Measurements from ENCODE around the gene GCK.
A peak's percentile ranks its signal among the peaks of the same experiment; 100 is the strongest.
"Not testable (repeated sequence)": the region's sequence is repeated elsewhere in the genome, so short reads cannot be mapped to it uniquely, and the experiment has no call there.

Gene GCK

DNA sequence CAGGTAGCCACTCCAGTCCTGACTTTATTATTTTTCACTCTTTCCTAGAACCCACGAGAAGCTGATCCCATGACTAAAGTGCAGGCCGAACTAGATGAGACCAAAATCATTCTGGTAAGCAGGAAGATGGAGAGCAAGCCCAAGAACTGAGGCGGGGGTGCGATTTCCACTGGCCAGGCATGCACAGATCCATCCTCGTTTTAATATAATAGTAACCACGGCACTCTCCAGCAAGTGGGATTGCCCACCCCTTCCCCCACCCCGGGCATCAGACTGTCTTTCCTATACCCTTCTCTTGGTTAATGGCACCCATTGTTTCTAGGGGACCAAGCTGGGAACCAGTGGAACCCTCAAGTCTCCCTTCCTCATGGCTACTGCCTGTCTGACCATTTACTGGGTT lies 18.8 kb upstream of the GCK start:
- Histone ChIP-seq H3K27me3 (ENCODE audit: insufficient read depth, low read length) (no peaks in the 10 kb centered on the region), H3K4me3 (ENCODE audit: low read length) (no peak overlapping the region), H3K9me3 (ENCODE audit: low read length) (no peaks in the 10 kb centered on the region), H3K36me3 (ENCODE audit: insufficient read depth, low read length) (peaks cover 81% of the 10 kb centered on the region), H2AFZ (ENCODE audit: low read depth, low read length) (no peak overlapping the region), H3K4me1 (ENCODE audit: insufficient read depth, low read length) (no peaks in the 10 kb centered on the region)

DNA sequence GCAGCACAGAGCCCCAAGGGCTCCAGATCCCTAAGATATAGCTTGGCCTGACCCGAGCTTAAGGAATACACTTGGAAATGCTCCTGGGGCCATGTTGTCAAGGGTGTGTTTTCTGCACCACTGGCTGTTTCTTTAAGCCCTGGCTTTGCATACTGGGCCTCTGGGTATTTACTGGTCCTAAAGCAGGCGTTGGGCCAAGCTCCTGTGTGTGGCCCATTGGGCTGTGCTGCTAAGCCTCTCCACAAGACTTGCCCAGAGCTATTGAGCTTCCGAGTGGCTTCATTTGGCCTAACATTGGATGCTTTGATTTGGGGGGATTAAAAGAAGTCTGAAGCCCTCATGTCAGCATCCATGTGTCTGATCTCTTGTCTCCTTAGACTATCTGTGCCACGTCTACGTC lies 16.8 kb upstream of the GCK start:
- peaks cover 12% of the 10 kb centered on the region for H3K4me1 ChIP-seq (ENCODE audit: insufficient read depth, low read length)
- H3K27me3 ChIP-seq (ENCODE audit: insufficient read depth, low read length): no peaks in the 10 kb centered on the region
- no peak overlapping the region for H2AFZ ChIP-seq (ENCODE audit: low read depth, low read length)
- H3K9me3 ChIP-seq (ENCODE audit: low read length): no peaks in the 10 kb centered on the region
- no peak overlapping the region for H3K4me3 ChIP-seq (ENCODE audit: low read length)
- peaks cover 66% of the 10 kb centered on the region for H3K36me3 ChIP-seq (ENCODE audit: insufficient read depth, low read length)

DNA sequence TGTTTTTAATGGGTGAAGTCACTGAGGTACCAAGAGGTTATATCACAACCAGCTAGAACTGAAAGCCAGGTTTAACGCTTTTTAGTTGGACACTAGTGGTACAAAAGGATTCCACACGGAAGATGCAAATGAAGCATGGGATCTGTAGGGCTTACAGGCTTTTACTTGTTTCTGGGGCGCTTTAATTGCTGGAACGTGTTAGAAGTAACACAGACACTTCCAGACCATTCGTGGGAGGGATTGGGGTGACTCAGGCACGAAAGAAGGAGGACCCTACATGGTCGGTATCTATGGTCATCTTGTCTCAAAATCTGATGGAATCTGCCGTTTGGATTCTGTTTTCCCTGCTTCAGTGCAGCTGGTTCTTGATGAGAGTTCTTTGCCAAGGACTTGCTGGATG lies 12.6 kb upstream of the GCK start:
- H3K27me3 ChIP-seq (ENCODE audit: insufficient read depth, low read length): no peaks in the 10 kb centered on the region
- no peaks in the 10 kb centered on the region for H3K9me3 ChIP-seq (ENCODE audit: low read length)
- H3K4me1 ChIP-seq (ENCODE audit: insufficient read depth, low read length): peaks cover 12% of the 10 kb centered on the region
- peak overlapping the region; percentile 81 for H3K4me3 ChIP-seq (ENCODE audit: low read length)
- H2AFZ ChIP-seq (ENCODE audit: low read depth, low read length): no peak overlapping the region
- H3K36me3 ChIP-seq (ENCODE audit: insufficient read depth, low read length): peaks cover 29% of the 10 kb centered on the region

GRCh38 chr7:44200699-44201461 lies 11.6 kb upstream of the GCK start, which contains the start of gene YKT6:
Gene YKT6 (plus strand): TSS chr7:44200978. CDS start chr7:44201136, 158 bp downstream.
- peak within 1 kb of the TSS; percentile 81 for H3K4me3 ChIP-seq (ENCODE audit: low read length)
- H3K36me3 ChIP-seq (ENCODE audit: insufficient read depth, low read length): peaks cover 20% of the 10 kb centered on the region
- H2AFZ ChIP-seq (ENCODE audit: low read depth, low read length): no peak within 1 kb of the TSS
- no peaks in the 10 kb centered on the region for H3K9me3 ChIP-seq (ENCODE audit: low read length)
- no peaks in the 10 kb centered on the region for H3K27me3 ChIP-seq (ENCODE audit: insufficient read depth, low read length)
- H3K4me1 ChIP-seq (ENCODE audit: insufficient read depth, low read length): peaks cover 12% of the 10 kb centered on the region

DNA sequence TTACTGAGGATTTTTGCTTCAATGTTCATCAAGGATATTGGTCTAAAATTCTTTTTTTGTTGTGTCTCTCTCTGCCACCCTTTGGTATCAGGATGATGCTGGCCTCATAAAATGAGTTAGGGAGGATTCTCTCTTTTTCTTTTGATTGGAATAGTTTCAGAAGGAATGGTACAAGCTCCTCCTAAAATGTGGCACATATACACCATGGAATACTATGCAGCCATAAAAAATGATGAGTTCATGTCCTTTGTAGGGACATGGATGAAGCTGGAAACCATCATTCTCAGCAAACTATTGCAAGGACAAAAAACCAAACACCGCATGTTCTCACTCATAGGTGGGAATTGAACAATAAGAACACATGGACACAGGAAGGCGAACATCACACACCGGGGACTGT lies 10.9 kb upstream of the GCK start:
- H3K4me3 ChIP-seq (ENCODE audit: low read length): not testable (repeated sequence)

GRCh38 chr7:44197474-44197873 lies 8.2 kb upstream of the GCK start:
- Histone ChIP-seq H2AFZ (ENCODE audit: low read depth, low read length) (no peak overlapping the region), H3K4me1 (ENCODE audit: insufficient read depth, low read length) (peaks cover 8% of the 10 kb centered on the region), H3K27me3 (ENCODE audit: insufficient read depth, low read length) (peaks cover 4% of the 10 kb centered on the region), H3K9me3 (ENCODE audit: low read length) (no peaks in the 10 kb centered on the region), H3K36me3 (ENCODE audit: insufficient read depth, low read length) (no peaks in the 10 kb centered on the region), H3K4me3 (ENCODE audit: low read length) (no peak overlapping the region)

More for the DNA sequence above, 10.9 kb upstream of the GCK start:
- Histone ChIP-seq H3K36me3 (ENCODE audit: insufficient read depth, low read length) (peaks cover 13% of the 10 kb centered on the region), H3K4me1 (ENCODE audit: insufficient read depth, low read length) (peaks cover 12% of the 10 kb centered on the region)
- H3K27me3 ChIP-seq (ENCODE audit: insufficient read depth, low read length); H2AFZ ChIP-seq (ENCODE audit: low read depth, low read length); H3K9me3 ChIP-seq (ENCODE audit: low read length): not testable (repeated sequence)

DNA sequence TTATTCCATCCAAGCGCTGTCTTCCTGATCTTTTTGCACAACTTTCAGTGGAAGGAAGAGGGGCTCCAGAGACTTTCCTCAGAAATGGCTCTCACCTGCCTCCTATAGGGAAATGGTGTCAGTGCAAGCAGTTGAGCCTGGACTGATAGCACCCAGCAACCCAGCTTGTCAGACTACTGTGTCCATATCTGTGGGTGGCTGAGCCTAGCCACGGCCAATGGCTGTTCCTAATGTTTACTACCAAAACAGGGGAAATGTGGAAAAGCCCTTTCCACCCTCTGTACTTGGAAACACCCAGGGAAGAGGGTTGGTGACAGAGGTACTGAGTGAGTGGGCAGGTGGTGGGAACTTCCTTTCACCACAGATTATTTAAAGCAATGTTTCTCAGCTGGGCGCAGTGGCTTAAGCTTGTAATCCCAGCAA lies 7.2 kb upstream of the GCK start:
- Histone ChIP-seq H3K27me3 (ENCODE audit: insufficient read depth, low read length) (peaks cover 4% of the 10 kb centered on the region), H3K4me1 (ENCODE audit: insufficient read depth, low read length) (no peaks in the 10 kb centered on the region), H3K36me3 (ENCODE audit: insufficient read depth, low read length) (no peaks in the 10 kb centered on the region), H2AFZ (ENCODE audit: low read depth, low read length) (no peak overlapping the region), H3K4me3 (ENCODE audit: low read length) (no peak overlapping the region), H3K9me3 (ENCODE audit: low read length) (no peaks in the 10 kb centered on the region)

GRCh38 chr7:44195889-44196288 lies 6.7 kb upstream of the GCK start:
- Histone ChIP-seq H3K9me3 (ENCODE audit: low read length) (no peaks in the 10 kb centered on the region), H3K4me1 (ENCODE audit: insufficient read depth, low read length) (no peaks in the 10 kb centered on the region), H3K27me3 (ENCODE audit: insufficient read depth, low read length) (peaks cover 4% of the 10 kb centered on the region), H2AFZ (ENCODE audit: low read depth, low read length) (no peak overlapping the region), H3K36me3 (ENCODE audit: insufficient read depth, low read length) (no peaks in the 10 kb centered on the region), H3K4me3 (ENCODE audit: low read length) (no peak overlapping the region)

- H3K4me3 ChIP-seq (ENCODE audit: low read length): no peak overlapping the region
- H2AFZ ChIP-seq (ENCODE audit: low read depth, low read length): no peak overlapping the region
- no peaks in the 10 kb centered on the region for H3K9me3 ChIP-seq (ENCODE audit: low read length)
- peaks cover under 1% of the 10 kb centered on the region for H3K4me1 ChIP-seq (ENCODE audit: insufficient read depth, low read length)
- peaks cover 4% of the 10 kb centered on the region for H3K27me3 ChIP-seq (ENCODE audit: insufficient read depth, low read length)
- H3K36me3 ChIP-seq (ENCODE audit: insufficient read depth, low read length): no peaks in the 10 kb centered on the region
Measured at GRCh38 chr7:44194562-44195145, 5.4 kb upstream of the GCK start.

DNA sequence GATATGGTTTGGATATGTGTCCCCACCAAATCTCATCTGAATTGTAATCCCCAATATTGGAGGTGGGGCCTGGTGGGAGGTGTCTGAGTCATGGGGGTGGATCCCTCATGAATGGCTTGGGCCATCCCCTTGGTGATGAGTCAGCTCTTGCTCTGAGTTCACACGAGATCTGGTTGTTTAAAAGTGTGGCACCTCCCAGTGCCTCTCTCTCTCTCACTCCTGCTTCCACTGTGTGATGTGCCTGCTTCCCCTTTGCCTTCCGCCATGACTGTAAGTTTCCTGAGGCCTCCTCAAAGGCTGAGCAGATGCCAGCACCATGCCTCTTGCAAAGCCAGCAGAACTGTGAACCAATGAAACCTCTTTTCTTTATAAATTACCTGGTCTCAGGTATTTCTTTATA lies 4.8 kb upstream of the GCK start:
- Histone ChIP-seq H3K4me1 (ENCODE audit: insufficient read depth, low read length) (peaks cover 6% of the 10 kb centered on the region), H3K27me3 (ENCODE audit: insufficient read depth, low read length) (peaks cover 6% of the 10 kb centered on the region), H3K4me3 (ENCODE audit: low read length) (no peak overlapping the region), H2AFZ (ENCODE audit: low read depth, low read length) (no peak overlapping the region), H3K9me3 (ENCODE audit: low read length) (no peaks in the 10 kb centered on the region), H3K36me3 (ENCODE audit: insufficient read depth, low read length) (no peaks in the 10 kb centered on the region)

DNA sequence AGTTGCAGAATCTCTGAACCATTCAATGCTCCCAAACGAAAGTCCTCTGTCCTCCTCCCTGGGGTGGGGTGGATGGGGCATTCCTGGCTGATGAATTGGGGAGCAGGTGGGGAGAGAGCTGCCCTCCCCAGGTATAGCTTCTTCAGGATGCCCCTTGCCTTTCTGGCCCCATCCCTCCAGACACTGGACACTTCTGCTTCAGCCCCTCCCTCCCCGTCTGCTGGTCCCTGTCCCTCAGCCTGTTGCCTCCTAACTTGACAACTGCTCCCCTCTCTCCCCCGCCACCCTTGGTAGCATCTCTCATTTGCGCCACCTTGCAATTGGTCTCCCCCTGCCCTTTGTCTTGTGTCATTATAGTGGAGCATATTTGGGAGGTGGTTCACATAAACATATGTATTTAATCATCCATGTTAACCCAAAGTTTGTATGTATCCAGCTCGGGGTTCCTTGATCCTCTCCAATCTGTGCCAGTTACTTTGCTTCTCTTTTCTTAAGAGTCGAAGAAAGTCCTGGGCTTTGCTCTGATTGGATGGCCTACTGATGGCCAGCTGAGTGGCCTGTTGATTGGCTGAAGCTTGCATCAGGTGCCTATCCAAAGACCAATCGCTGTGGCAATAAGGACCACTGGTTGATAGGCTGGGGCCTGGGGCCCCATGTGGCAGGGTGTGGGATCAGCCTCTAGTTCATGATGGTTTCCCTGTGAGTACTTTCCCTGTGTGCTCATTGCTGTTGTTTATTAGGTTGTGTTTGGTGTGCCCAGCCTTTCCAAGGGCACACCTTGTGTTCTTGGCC lies 4.0 kb upstream of the GCK start:
- Histone ChIP-seq H3K4me3 (ENCODE audit: low read length) (no peak overlapping the region), H3K36me3 (ENCODE audit: insufficient read depth, low read length) (no peaks in the 10 kb centered on the region)

DNA sequence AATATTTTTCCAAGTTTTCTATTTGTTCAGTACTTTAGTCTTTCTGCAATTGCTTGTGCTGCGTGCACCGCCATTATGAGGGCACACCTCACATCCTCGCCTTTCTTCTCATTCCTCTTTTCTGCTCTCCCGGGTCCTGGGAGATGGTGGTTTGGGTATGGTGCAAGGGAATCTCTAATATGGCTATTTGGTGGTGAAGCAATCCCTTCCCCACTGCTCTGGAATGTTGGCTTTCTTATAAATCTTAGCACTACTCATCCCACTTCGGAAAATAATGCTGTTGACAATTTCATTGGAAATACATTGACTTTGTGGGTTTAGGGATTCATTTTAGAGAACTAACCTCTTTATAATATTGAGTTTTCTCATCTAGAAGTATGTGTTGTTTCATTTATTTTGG lies 1.9 kb upstream of the GCK start:
- Histone ChIP-seq H3K4me3 (ENCODE audit: low read length) (no peak overlapping the region), H3K27me3 (ENCODE audit: insufficient read depth, low read length) (peaks cover 6% of the 10 kb centered on the region), H3K36me3 (ENCODE audit: insufficient read depth, low read length) (no peaks in the 10 kb centered on the region), H3K9me3 (ENCODE audit: low read length) (no peaks in the 10 kb centered on the region), H2AFZ (ENCODE audit: low read depth, low read length) (no peak overlapping the region), H3K4me1 (ENCODE audit: insufficient read depth, low read length) (peaks cover 6% of the 10 kb centered on the region)

More for the DNA sequence above, 4.0 kb upstream of the GCK start:
- H3K9me3 ChIP-seq (ENCODE audit: low read length): no peaks in the 10 kb centered on the region
- peaks cover 6% of the 10 kb centered on the region for H3K27me3 ChIP-seq (ENCODE audit: insufficient read depth, low read length)
- H2AFZ ChIP-seq (ENCODE audit: low read depth, low read length): no peak overlapping the region
- H3K4me1 ChIP-seq (ENCODE audit: insufficient read depth, low read length): peaks cover 6% of the 10 kb centered on the region

Measured in neuron (in vitro differentiated cells).